ENCODE data around the gene RIPOR3.
"Not testable (repeated sequence)": the region's sequence is repeated elsewhere in the genome, so short reads cannot be mapped to it uniquely, and the experiment has no call there.

DNA sequence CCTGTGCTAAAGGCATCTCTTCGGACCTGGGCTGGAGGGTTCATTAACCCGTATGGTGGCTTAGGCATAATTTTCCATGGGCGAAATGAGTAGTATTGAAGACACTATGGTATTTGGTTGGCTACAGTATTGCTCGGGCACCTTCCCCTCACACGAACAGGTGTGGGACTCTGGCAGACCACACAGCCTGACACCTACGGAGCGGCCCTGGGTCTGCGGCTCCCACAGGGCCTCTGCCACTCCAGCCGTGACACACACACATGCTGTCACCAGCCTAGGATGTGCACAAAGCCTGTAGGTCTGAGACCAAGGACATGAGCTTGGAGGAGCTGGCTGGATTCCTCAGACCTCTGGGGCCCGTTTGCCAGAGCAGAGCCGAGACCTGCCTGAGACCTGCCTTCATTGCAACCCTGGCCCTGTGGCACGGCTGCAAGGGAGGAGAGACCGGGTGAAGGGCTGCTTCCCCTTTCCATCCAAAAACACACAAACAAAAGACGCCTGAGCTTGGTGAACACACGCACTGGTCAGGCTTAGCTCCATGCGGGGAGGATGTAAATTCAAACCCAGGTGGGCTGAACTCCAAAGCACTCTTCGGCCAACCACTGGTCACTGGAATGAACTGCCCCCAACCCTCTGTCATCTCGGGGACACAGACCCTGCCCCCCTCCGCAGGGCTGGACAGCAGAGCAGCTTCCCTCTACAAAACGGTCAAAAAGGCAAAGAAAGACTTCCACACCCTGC is 51.2 kb downstream of the RIPOR3 start:
- TF ChIP-seq, protein P1, sequence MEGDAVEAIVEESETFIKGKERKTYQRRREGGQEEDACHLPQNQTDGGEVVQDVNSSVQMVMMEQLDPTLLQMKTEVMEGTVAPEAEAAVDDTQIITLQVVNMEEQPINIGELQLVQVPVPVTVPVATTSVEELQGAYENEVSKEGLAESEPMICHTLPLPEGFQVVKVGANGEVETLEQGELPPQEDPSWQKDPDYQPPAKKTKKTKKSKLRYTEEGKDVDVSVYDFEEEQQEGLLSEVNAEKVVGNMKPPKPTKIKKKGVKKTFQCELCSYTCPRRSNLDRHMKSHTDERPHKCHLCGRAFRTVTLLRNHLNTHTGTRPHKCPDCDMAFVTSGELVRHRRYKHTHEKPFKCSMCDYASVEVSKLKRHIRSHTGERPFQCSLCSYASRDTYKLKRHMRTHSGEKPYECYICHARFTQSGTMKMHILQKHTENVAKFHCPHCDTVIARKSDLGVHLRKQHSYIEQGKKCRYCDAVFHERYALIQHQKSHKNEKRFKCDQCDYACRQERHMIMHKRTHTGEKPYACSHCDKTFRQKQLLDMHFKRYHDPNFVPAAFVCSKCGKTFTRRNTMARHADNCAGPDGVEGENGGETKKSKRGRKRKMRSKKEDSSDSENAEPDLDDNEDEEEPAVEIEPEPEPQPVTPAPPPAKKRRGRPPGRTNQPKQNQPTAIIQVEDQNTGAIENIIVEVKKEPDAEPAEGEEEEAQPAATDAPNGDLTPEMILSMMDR (IDR thresholded peaks at IDR 0.05; ENCODE audit: poor library complexity) = not testable (repeated sequence)
- TF ChIP-seq EZH2 (IDR thresholded peaks at IDR 0.05; ENCODE audit: borderline replicate concordance) = not testable (repeated sequence)

All from hepatocyte (in vitro differentiated cells).